ENCODE results near the gene SYNCRIP. TPM values are rescaled to one million over a fixed set of nuclear protein-coding genes. Genes with fewer than 3 reads are reported as not detected.

The SYNCRIP gene
- total RNA-seq, 1 experiment from 2014 or later: 199 TPM

GRCh38 chr6:85690071-85690470 is 47.4 kb upstream of the SYNCRIP start:
- no peak overlapping the region for H2BK12ac ChIP-seq (ENCODE audit: insufficient read length, low read depth, low read length)
- no peaks in the 10 kb centered on the region for H3K4me1 ChIP-seq (ENCODE audit: insufficient read depth, low read length)
- H3K27ac ChIP-seq (ENCODE audit: insufficient read length, low read depth, low read length): no peak overlapping the region
- Mint-ChIP-seq H3K4me3 (no peak overlapping the region), H3K27me3 (ENCODE audit: low read depth) (0 out of 2 replicates have a peak, but pooled peaks cover 4% of the 10 kb centered on the region), H3K9me3 (no peaks in the 10 kb centered on the region; a peak in 2 of 5 replicates), H3K4me1 (peaks cover 0 to 3% of the 10 kb centered on the region in 2 experiments; a peak in 1 of 4 replicates), H3K36me3 (ENCODE audit: insufficient read depth in 1 of 3, low read depth in 3 of 3) (no peaks in the 10 kb centered on the region), H3K27ac (no peak overlapping the region)
- no peak; the same call in 2 of the 3 replicates for TF ChIP-seq CTCF (conservative IDR thresholded peaks at IDR 0.05)
- no peak overlapping the region for H2BK15ac ChIP-seq (ENCODE audit: low read depth, low read length)
- no peak overlapping the region for H3K56ac ChIP-seq (ENCODE audit: insufficient read length, low read depth, low read length)
- H4K8ac ChIP-seq (replicated peaks; ENCODE audit: insufficient read length, low read depth, low read length): no peak overlapping the region
- H3K23ac ChIP-seq (ENCODE audit: insufficient read length, low read depth, low read length): no peak overlapping the region
- H3K9ac ChIP-seq (ENCODE audit: extremely low read depth, insufficient read length, low read length): no peak overlapping the region
- no peak overlapping the region for H2BK20ac ChIP-seq (ENCODE audit: low read depth, low read length, poor library complexity, severe bottlenecking)
- no peak overlapping the region for H3K4ac ChIP-seq (ENCODE audit: low read depth, low read length)
- H3K79me1 ChIP-seq (ENCODE audit: insufficient read depth, low read depth, low read length, poor library complexity, severe bottlenecking): no peaks in the 10 kb centered on the region
- no peaks in the 10 kb centered on the region for H3K79me2 ChIP-seq (ENCODE audit: insufficient read depth, low read length)
- no peak overlapping the region for H3T11ph ChIP-seq (ENCODE audit: low read length)
- H4K91ac ChIP-seq (ENCODE audit: insufficient read length, low read depth, low read length): no peak overlapping the region
- H2BK120ac ChIP-seq (ENCODE audit: low read depth, low read length, poor library complexity, severe bottlenecking): no peak overlapping the region
- H4K5ac ChIP-seq (ENCODE audit: insufficient read length, low read depth, low read length): no peak overlapping the region
- no peaks in the 10 kb centered on the region for H3K23me2 ChIP-seq (ENCODE audit: insufficient read length, low read depth, low read length, poor library complexity, severe bottlenecking)
- H3K14ac ChIP-seq (ENCODE audit: insufficient read depth, low read length): no peak overlapping the region
- no peak overlapping the region for H3K18ac ChIP-seq (ENCODE audit: insufficient read length, low read depth, low read length)
- H3K9me3 ChIP-seq (ENCODE audit: control insufficient read depth, low read depth, low read length): no peaks in the 10 kb centered on the region
- no peak overlapping the region for H2AK5ac ChIP-seq (ENCODE audit: insufficient read length, low read length)
- no peaks in the 10 kb centered on the region for H3K27me3 ChIP-seq (ENCODE audit: insufficient read depth, low read length)
- DNase-seq: no peak
- no peak overlapping the region for H3K4me2 ChIP-seq (ENCODE audit: insufficient read depth, insufficient read length, low read length)
- no peaks in the 10 kb centered on the region for H4K20me1 ChIP-seq (ENCODE audit: control insufficient read depth, insufficient read depth, insufficient read length)
- no peak overlapping the region for H2BK5ac ChIP-seq (ENCODE audit: insufficient read length, low read length)
- H2AFZ ChIP-seq (ENCODE audit: low read length): no peak overlapping the region

Measured in H9 (cell line).